GM13977 (cell line): Measurements from ENCODE around the gene DDX27.

Source experiments
- DNase-seq: peaks from one replicate; pipeline ENCODE4 v3.0.0; 2012; ENCODE audit warnings: low spot score
- CTCF ChIP-seq: IDR thresholded peaks from 2 replicates; pipeline ENCODE4 v1.5.1; 2012; ENCODE audit warnings: mild to moderate bottlenecking, control low read depth; ENCODE audit not compliant: insufficient read depth; ENCODE audit errors: extremely low read depth, missing control alignments
- in situ Hi-C: fragments of 300-500 bp; cut with MboI; formaldehyde crosslinking; loops from one replicate; pipeline ENCODE4 v1.12.0; 2022; ENCODE audit warnings: low sequenced_read_pairs, low pct_unique_long_range_greater_than_20kb, mixed read lengths, inconsistent platforms; ENCODE audit not compliant: unreplicated experiment

DDX27 gene

GRCh38 chr20:49230561-49231133 is 11.4 kb downstream of the DDX27 start:
- DNase-seq: no peak
- in situ Hi-C loops: no loop called here
- no peak for TF ChIP-seq CTCF

- no peak for TF ChIP-seq CTCF
- in situ Hi-C loops: no loop called here
- DNase-seq: no peak
Measured at GRCh38 chr20:49231471-49231870, 12.3 kb downstream of the DDX27 start.

- TF ChIP-seq CTCF: no peak
- DNase-seq: no peak
Measured at GRCh38 chr20:49233226-49233625, 14.0 kb downstream of the DDX27 start.

GRCh38 chr20:49234831-49235230 is 15.6 kb downstream of the DDX27 start:
- DNase-seq: no peak
- in situ Hi-C loops: no loop called here
- no peak for TF ChIP-seq CTCF

More at GRCh38 chr20:49233226-49233625, 14.0 kb downstream of the DDX27 start:
- in situ Hi-C loops: no loop called here

- no peak for TF ChIP-seq CTCF
- DNase-seq: no peak
- in situ Hi-C loops: no loop called here
Measured at GRCh38 chr20:49236301-49236700, 17.1 kb downstream of the DDX27 start.

- in situ Hi-C loops: no loop called here
- no peak for DNase-seq
Measured at GRCh38 chr20:49237531-49237930, 18.3 kb downstream of the DDX27 start.

More at GRCh38 chr20:49237531-49237930, 18.3 kb downstream of the DDX27 start:
- TF ChIP-seq CTCF: no peak
